Stimulated activated CD4-positive, alpha-beta T cell treated with anti-CD3 and anti-CD28 coated beads, Interleukin-1b, Interleukin-23, amount 100 ng/mL, for 24 hours (primary cell): ENCODE results near the gene ZP3.
A peak's percentile ranks its signal among the peaks of the same experiment; 100 is the strongest.
"Not testable (repeated sequence)": the region's sequence is repeated elsewhere in the genome, so short reads cannot be mapped to it uniquely, and the experiment has no call there.

ENCODE experiments used
- DNase-seq, 4 experiments: peaks; one replicate each; pipeline ENCODE4 v3.0.0-alpha.2; 2020; ENCODE audit warnings: low read depth in 4 of 4, low spot score in 1 of 4

Gene ZP3

GRCh38 chr7:76403780-76404494 is 20.8 kb upstream of the ZP3 start:
- no peak for DNase-seq

GRCh38 chr7:76405738-76406137 is 19.0 kb upstream of the ZP3 start:
- no peak for DNase-seq

GRCh38 chr7:76407718-76408117 is 17.0 kb upstream of the ZP3 start:
- DNase-seq = no peak

GRCh38 chr7:76408121-76408560 is 16.6 kb upstream of the ZP3 start:
- DNase-seq = no peak

GRCh38 chr7:76409537-76409936 is 15.2 kb upstream of the ZP3 start, which contains the start of gene SSC4D:
Gene SSC4D, minus strand, starts transcription at chr7:76409697. Its CDS starts 5,258 bp downstream, at chr7:76404439.
- DNase-seq = no peak

GRCh38 chr7:76411626-76412025 is 13.1 kb upstream of the ZP3 start:
- no peak for DNase-seq

GRCh38 chr7:76412249-76412648 is 12.5 kb upstream of the ZP3 start:
- DNase-seq = no peak

GRCh38 chr7:76417654-76418310 is 7.0 kb upstream of the ZP3 start:
- not testable (repeated sequence) for DNase-seq

- not testable (repeated sequence) for DNase-seq
Observed at GRCh38 chr7:76421097-76421496, 3.7 kb upstream of the ZP3 start.

GRCh38 chr7:76423666-76424412 is 911 bp upstream of the ZP3 start:
- no peak for DNase-seq

- no peak for DNase-seq
Observed at GRCh38 chr7:76425156-76425555, 406 bp downstream of the ZP3 start.

- not testable (repeated sequence) for DNase-seq
Observed at GRCh38 chr7:76425558-76425957, 808 bp downstream of the ZP3 start.

- no peak for DNase-seq
Observed at GRCh38 chr7:76426246-76426645, 1.5 kb downstream of the ZP3 start.

- DNase-seq = no peak
Observed at GRCh38 chr7:76427635-76428034, 2.9 kb downstream of the ZP3 start.

- no peak for DNase-seq
Observed at GRCh38 chr7:76428149-76428823, 3.5 kb downstream of the ZP3 start.

- DNase-seq = no peak
Observed at GRCh38 chr7:76428868-76429805, 4.4 kb downstream of the ZP3 start.

- DNase-seq = no peak
Observed at GRCh38 chr7:76430211-76430610, 5.5 kb downstream of the ZP3 start.

GRCh38 chr7:76430836-76431235 is 6.1 kb downstream of the ZP3 start:
- DNase-seq = no peak

- DNase-seq = peak in 3 of 4 experiments; percentile 29 to 40 (median 40)
Observed at GRCh38 chr7:76437873-76438272, 13.1 kb downstream of the ZP3 start.
